ENCODE results near the gene WDR45B.

GRCh38 chr17:82653651-82654528 is 5.6 kb upstream of the WDR45B start:
- TF ChIP-seq CTCF (IDR thresholded peaks at IDR 0.05): no peak
- no peak for TF ChIP-seq ZFX (IDR thresholded peaks at IDR 0.05; ENCODE audit: borderline replicate concordance)
